HCT116 (cell line): ENCODE measurements around the gene SPPL2B. TPM values are rescaled to one million over a fixed set of nuclear protein-coding genes. Genes with fewer than 3 reads are reported as not detected.
A peak's percentile ranks its signal among the peaks of the same experiment; 100 is the strongest.

ENCODE experiments used
- ATAC-seq: fragments of 200-7000 bp; cut with Tn5 transposase; 2 replicates; pipeline ENCODE4 v1.9.1; 2020; ENCODE audit warnings: mild to moderate bottlenecking, moderate library complexity
- BruUV-seq: library from RNA; stranded (reverse); fragments of 400-500 nt; replicated peaks from 2 replicates; lab custom pipeline; 2021; lab: Mats Ljungman, UMichigan
- CTCF ChIA-PET: fragments of 300-600 bp; sonication (Branson Sonifier 250); formaldehyde crosslinking; loops from one replicate; lab custom pipeline; 2021; ENCODE audit warnings: antibody characterized with exemption; lab: Charles Lee
- POLR2A ChIA-PET: fragments of 300-600, 350-600 bp; sonication (Branson Sonifier 250); formaldehyde crosslinking; loops from one replicate; lab custom pipeline; 2021; ENCODE audit warnings: antibody characterized with exemption; lab: Charles Lee
- RAD21 ChIA-PET, 2 experiments: fragments of 300-600 bp; sonication (Branson Sonifier 250); formaldehyde crosslinking; loops; one replicate each; lab custom pipeline; 2023; ENCODE audit warnings: low total read pairs in 2 of 2; ENCODE audit not compliant: uncharacterized antibody in 2 of 2, unreplicated experiment in 2 of 2, low non-redundant PET in 1 of 2; lab: Charles Lee
- DNase-seq: peaks from one replicate; pipeline ENCODE4 v3.0.0-alpha.2; 2010; ENCODE audit warnings: low read depth, low spot score
- H2AFZ ChIP-seq: fragments of 200-600 bp; shearing (Covaris generic), sonication (generic); 2 replicates; pipeline ENCODE4 v1.6.1; 2017; ENCODE audit warnings: low read depth, mixed run types, mixed read lengths, antibody characterized with exemption, low read length; ENCODE audit not compliant: poor library complexity, severe bottlenecking
- H3K27ac ChIP-seq: 2 replicates; pipeline ENCODE4 v1.5.1; 2012; ENCODE audit warnings: low read depth, low read length
- H3K27me3 ChIP-seq: fragments of 200-600 bp; sonication (generic); 2 replicates; pipeline ENCODE4 v1.6.1; 2016; ENCODE audit warnings: mixed run types, low read length, mixed read lengths; ENCODE audit not compliant: insufficient read depth
- H3K36me3 ChIP-seq, 2 experiments: fragments of 200-500 bp in 1 of 2; fragments of 200-600 bp in 1 of 2; sonication (Bioruptor generic) in 1 of 2; sonication (generic) in 1 of 2; 2 replicates each; pipeline versions ENCODE4 v1.5.1 to v1.6.1; 2014 to 2016; ENCODE audit warnings: low read length in 2 of 2, inconsistent platforms in 1 of 2, mixed read lengths in 1 of 2, mixed run types in 1 of 2; ENCODE audit not compliant: insufficient read depth in 2 of 2, control insufficient read depth in 1 of 2
- H3K4me1 ChIP-seq, 2 experiments: fragments of 200-600 bp in 1 of 2; sonication (generic) in 1 of 2; 2 replicates each; pipeline versions ENCODE4 v1.5.1 to v1.6.1; 2012 to 2017; ENCODE audit warnings: low read length in 2 of 2, inconsistent platforms in 1 of 2, mild to moderate bottlenecking in 1 of 2, mixed read lengths in 1 of 2, mixed run types in 1 of 2, moderate library complexity in 1 of 2; ENCODE audit not compliant: insufficient read depth in 2 of 2, control insufficient read depth in 1 of 2
- H3K4me2 ChIP-seq: fragments of 200-600 bp; sonication (generic); 2 replicates; pipeline ENCODE4 v1.6.1; 2017; ENCODE audit warnings: mixed run types, low read length, mixed read lengths
- H3K4me3 ChIP-seq, 2 experiments: fragments of 200-600 bp in 1 of 2; sonication (generic) in 1 of 2; replicated peaks in 1 of 2; 2 replicates each; pipeline ENCODE4 v1.5.1; 2011 to 2016; ENCODE audit warnings: low read length in 2 of 2, control low read depth in 1 of 2, low read depth in 1 of 2, mild to moderate bottlenecking in 1 of 2, mixed read lengths in 1 of 2, mixed run types in 1 of 2
- H3K79me2 ChIP-seq: fragments of 200-600 bp; sonication (generic); 2 replicates; pipeline ENCODE4 v1.6.1; 2017; ENCODE audit warnings: mild to moderate bottlenecking, mixed run types, low read length, moderate library complexity, mixed read lengths; ENCODE audit not compliant: insufficient read depth
- H3K9ac ChIP-seq: fragments of 200-600 bp; sonication (generic); 2 replicates; pipeline ENCODE4 v1.6.1; 2016; ENCODE audit warnings: low read length, mixed read lengths
- H3K9me2 ChIP-seq: fragments of 200-600 bp; sonication (generic), shearing (Covaris generic); 2 replicates; pipeline ENCODE4 v1.6.1; 2017; ENCODE audit warnings: mixed run types, mild to moderate bottlenecking, moderate library complexity; ENCODE audit not compliant: insufficient read depth
- H3K9me3 ChIP-seq, 2 experiments: fragments of 200-500 bp in 1 of 2; fragments of 200-600 bp in 1 of 2; sonication (Bioruptor generic) in 1 of 2; sonication (generic) in 1 of 2; 2 replicates each; pipeline ENCODE4 v1.6.1; 2014 to 2017; ENCODE audit warnings: low read length in 2 of 2, mixed read lengths in 2 of 2, inconsistent platforms in 1 of 2, low read depth in 1 of 2, mild to moderate bottlenecking in 1 of 2, mixed run types in 1 of 2, moderate library complexity in 1 of 2; ENCODE audit not compliant: control insufficient read depth in 1 of 2, insufficient read depth in 1 of 2
- H4K20me1 ChIP-seq: fragments of 200-600 bp; sonication (generic), shearing (Covaris generic); 2 replicates; pipeline ENCODE4 v1.6.1; 2017; ENCODE audit warnings: mixed run types, mild to moderate bottlenecking, moderate library complexity; ENCODE audit not compliant: insufficient read depth
- ATF3 ChIP-seq: IDR thresholded peaks from 2 replicates; pipeline ENCODE4 v1.6.1; 2012
- CBX3 ChIP-seq: IDR thresholded peaks from 2 replicates; pipeline ENCODE4 v1.6.1; 2012; ENCODE audit warnings: low read depth
- CEBPB ChIP-seq: IDR thresholded peaks from 2 replicates; pipeline ENCODE4 v1.6.1; 2012; ENCODE audit warnings: low read depth
- FOSL1 ChIP-seq: IDR thresholded peaks from 2 replicates; pipeline ENCODE4 v1.6.1; 2012; ENCODE audit warnings: low read depth
- JUND ChIP-seq: IDR thresholded peaks from 2 replicates; pipeline ENCODE4 v1.6.1; 2012
- MAX ChIP-seq: IDR thresholded peaks from 2 replicates; pipeline ENCODE4 v1.6.1; 2012
- POLR2A ChIP-seq: IDR thresholded peaks from 2 replicates; pipeline ENCODE4 v1.7.0; 2011; ENCODE audit warnings: borderline replicate concordance; ENCODE audit not compliant: insufficient read depth, insufficient read length; ENCODE audit errors: extremely low read depth
- RAD21 ChIP-seq: IDR thresholded peaks from 2 replicates; pipeline ENCODE4 v1.6.1; 2012; ENCODE audit warnings: low read depth, mild to moderate bottlenecking
- SIN3A ChIP-seq: IDR thresholded peaks from 2 replicates; pipeline ENCODE4 v1.6.1; 2012; ENCODE audit warnings: low read depth
- SRF ChIP-seq: IDR thresholded peaks from 2 replicates; pipeline ENCODE4 v1.6.1; 2012; ENCODE audit warnings: low read depth
- YY1 ChIP-seq: IDR thresholded peaks from 2 replicates; pipeline ENCODE4 v1.6.1; 2011; ENCODE audit warnings: low read length, low read depth, moderate library complexity, mild to moderate bottlenecking; ENCODE audit not compliant: insufficient replicate concordance; ENCODE audit errors: extremely low read depth
- ZBTB33 ChIP-seq: IDR thresholded peaks from 2 replicates; pipeline ENCODE4 v1.6.1; 2011; ENCODE audit warnings: mild to moderate bottlenecking, low read length, moderate library complexity; ENCODE audit not compliant: insufficient replicate concordance; ENCODE audit errors: extremely low read depth
- ZFX ChIP-seq: fragments of 450-650 bp; IDR thresholded peaks from 2 replicates; pipeline ENCODE4 v1.6.1; 2017
- ZNF274 ChIP-seq: fragments of 200-500 bp; sonication (Bioruptor generic); IDR thresholded peaks from 2 replicates; pipeline ENCODE4 v1.6.1; 2014; ENCODE audit warnings: mild to moderate bottlenecking, low read depth, low read length, inconsistent platforms
- intact Hi-C: fragments of 100-400 bp; cut with micrococcal nuclease; formaldehyde crosslinking; loops from 2 replicates; pipeline ENCODE4 v1.10.0; 2022
- total RNA-seq: library from RNA; stranded (reverse); gene quantifications from one replicate; pipeline ENCODE4 v1.2.1, GENCODE V29; 2021; ENCODE audit not compliant: unreplicated experiment

SPPL2B gene
- total RNA-seq, 1 experiment from 2014 or later = 83.1 TPM

GRCh38 chr19:2327773-2328400 lies 597 bp upstream of the SPPL2B start:
- RAD21 ChIA-PET = interaction anchor here in 1 of 2 experiments (0.6 to 1.1 kb wide), 2 partner anchors 53 to 283 kb away, joined by 4 read pairs; no protein-coding TSS in a partner anchor

GRCh38 chr19:2329149-2329478 lies 630 bp downstream of the SPPL2B start:
- peak overlapping the region; percentile 98 for H3K27ac ChIP-seq
- no TSS peak for BruUV-seq
- peak overlapping the region; percentile 96 for H3K4me3 ChIP-seq
- H3K4me1 ChIP-seq = peaks cover 19 to 28% of the 10 kb centered on the region in 2 experiments
- no peak for TF ChIP-seq FOSL1
- no peak for TF ChIP-seq RAD21
- no peak for TF ChIP-seq CEBPB
- no peak for TF ChIP-seq SRF
- no peak for TF ChIP-seq YY1
- no peak for TF ChIP-seq ZBTB33
- TF ChIP-seq POLR2A = no peak
- TF ChIP-seq JUND = no peak
- TF ChIP-seq CBX3 = no peak
- no peak for TF ChIP-seq SIN3A
- no peak for TF ChIP-seq ATF3
- TF ChIP-seq ZNF274 = no peak
- peak overlapping the region; percentile 87 for H3K4me2 ChIP-seq
- H2AFZ ChIP-seq = no peak overlapping the region
- peaks cover 86% of the 10 kb centered on the region for H3K79me2 ChIP-seq
- RAD21 ChIA-PET = interaction anchor here in 1 of 2 experiments (1.3 kb wide), 1 partner anchor 56 kb away, joined by 4 read pairs; no protein-coding TSS in a partner anchor
- H3K27me3 ChIP-seq = no peaks in the 10 kb centered on the region
- peaks cover 5 to 6% of the 10 kb centered on the region in 2 experiments; a peak in 2 of 4 replicates for H3K36me3 ChIP-seq
- H4K20me1 ChIP-seq = no peaks in the 10 kb centered on the region
- CTCF ChIA-PET = no interaction called here
- ATAC-seq = no peak
- DNase-seq = no peak
- intact Hi-C loops = loop anchor here (5.0 kb wide), 1 partner anchor 63 kb away; no protein-coding TSS in a partner anchor
- H3K9me3 ChIP-seq = no peaks in the 10 kb centered on the region
- POLR2A ChIA-PET = no interaction called here
- H3K9ac ChIP-seq = peak overlapping the region; percentile 96
- no peaks in the 10 kb centered on the region for H3K9me2 ChIP-seq

More at GRCh38 chr19:2327773-2328400, 597 bp upstream of the SPPL2B start:
- H3K4me3 ChIP-seq = peak overlapping the region; percentile 96
- DNase-seq = peak; percentile 61
- no peaks in the 10 kb centered on the region for H3K9me2 ChIP-seq
- ChIA-PET CTCF (interaction anchor here (0.7 to 1.2 kb wide), 2 partner anchors 57 to 309 kb away, joined by 3 to 4 read pairs; no protein-coding TSS in a partner anchor), POLR2A (interaction anchor here (0.7 to 1.3 kb wide), 3 partner anchors 57 to 173 kb away, joined by 3 to 4 read pairs (median 3); partner anchors contain the start of gene GADD45B)
- H3K9me3 ChIP-seq = no peaks in the 10 kb centered on the region
- ATAC-seq = peak; percentile 80
- H3K4me1 ChIP-seq = peaks cover 19 to 28% of the 10 kb centered on the region in 2 experiments
- no peaks in the 10 kb centered on the region for H4K20me1 ChIP-seq
- intact Hi-C loops = loop anchor here (5.0 kb wide), 1 partner anchor 64 kb away; no protein-coding TSS in a partner anchor
- no peaks in the 10 kb centered on the region for H3K27me3 ChIP-seq
- H2AFZ ChIP-seq = no peak overlapping the region
- peak overlapping the region; percentile 96 for H3K9ac ChIP-seq
- H3K27ac ChIP-seq = peak overlapping the region; percentile 98
- peaks cover 75% of the 10 kb centered on the region for H3K79me2 ChIP-seq
- BruUV-seq = TSS peak; percentile 70
- H3K36me3 ChIP-seq = peaks cover 5 to 6% of the 10 kb centered on the region in 2 experiments; a peak in 2 of 4 replicates
- TF ChIP-seq MAX (peak; percentile 55), SIN3A (peak; percentile 36; the same call in 1 of the 2 replicates), ZFX (no peak)
- peak overlapping the region; percentile 87 for H3K4me2 ChIP-seq
